Adipocyte (in vitro differentiated cells): ENCODE measurements around the gene KLF18.

Experiments used
- DNase-seq: peaks from one replicate; pipeline ENCODE4 v3.0.0-alpha.2; 2015; ENCODE audit warnings: low read depth
- H3K27me3 ChIP-seq: replicated peaks from 2 replicates; pipeline ENCODE4 v1.7.0; 2013; ENCODE audit warnings: mild to moderate bottlenecking, low read length, moderate library complexity; ENCODE audit not compliant: control insufficient read depth, insufficient read depth
- H3K36me3 ChIP-seq: 2 replicates; pipeline ENCODE4 v1.7.0; 2013; ENCODE audit warnings: low read length, mild to moderate bottlenecking, moderate library complexity; ENCODE audit not compliant: control insufficient read depth, insufficient read depth, severe bottlenecking
- H3K4me1 ChIP-seq: 2 replicates; pipeline ENCODE4 v1.7.0; 2013; ENCODE audit warnings: mild to moderate bottlenecking, low read length, moderate library complexity; ENCODE audit not compliant: control insufficient read depth, insufficient read depth
- H3K4me3 ChIP-seq: 2 replicates; pipeline ENCODE4 v1.7.0; 2013; ENCODE audit warnings: mild to moderate bottlenecking, low read length, moderate library complexity
- H3K9ac ChIP-seq: 2 replicates; pipeline ENCODE4 v1.7.0; 2013; ENCODE audit warnings: mild to moderate bottlenecking, low read length, moderate library complexity
- H3K9me3 ChIP-seq: 2 replicates; pipeline ENCODE4 v1.7.0; 2013; ENCODE audit warnings: mild to moderate bottlenecking, low read length, moderate library complexity; ENCODE audit not compliant: control insufficient read depth

The KLF18 gene

DNA sequence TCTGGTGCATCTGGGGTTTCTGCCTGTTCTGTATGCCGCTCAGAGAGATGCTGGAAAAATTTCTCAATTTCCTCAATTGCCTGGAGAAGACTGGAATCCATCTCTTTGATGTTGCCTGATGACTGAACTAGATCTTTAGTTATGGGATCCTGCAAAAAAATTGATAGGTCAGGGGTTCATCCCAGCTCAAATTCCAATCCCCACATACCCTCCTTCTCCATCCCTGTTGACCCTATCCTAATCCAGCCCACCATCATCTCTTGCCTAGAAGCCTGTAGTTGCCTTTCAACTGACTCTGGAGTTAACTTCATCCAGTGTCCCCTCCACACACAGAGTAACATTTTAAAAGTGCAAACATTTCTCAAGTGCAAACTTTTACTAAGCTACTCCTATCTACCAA is at the start of gene KLF18:
Gene KLF18 (minus strand): TSS at position 101 of the 400 bp plus-strand sequence. CDS start 0 bp downstream, at position 101.
- H3K4me1 ChIP-seq, result no peaks in the 10 kb centered on the region
- no peak within 1 kb of the TSS for H3K4me3 ChIP-seq
- H3K36me3 ChIP-seq, result no peaks in the 10 kb centered on the region
- no peak within 1 kb of the TSS for H3K9ac ChIP-seq
- no peak for DNase-seq
- peaks cover 7% of the 10 kb centered on the region for H3K27me3 ChIP-seq
- peaks cover 24% of the 10 kb centered on the region for H3K9me3 ChIP-seq

DNA sequence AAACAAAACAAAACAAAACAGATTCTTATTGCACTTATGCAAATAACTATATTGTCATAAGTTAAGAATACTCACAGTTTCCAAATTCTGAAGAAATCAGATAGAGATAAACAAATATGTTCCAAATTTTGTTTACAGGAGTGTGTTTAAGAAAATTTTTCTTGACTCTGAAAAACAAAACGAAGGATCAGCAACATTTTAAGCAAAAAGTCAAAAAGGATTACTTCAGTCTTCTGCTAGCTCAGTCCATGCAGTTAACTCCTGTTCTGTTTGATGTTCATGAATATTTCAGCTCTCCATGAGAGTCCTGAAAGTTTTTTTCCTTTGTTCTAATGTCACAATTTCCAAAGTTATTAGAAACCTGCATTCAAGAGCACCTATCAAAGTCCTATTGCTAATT is 33.2 kb upstream of the KLF18 start:
- Histone ChIP-seq H3K27me3 (no peaks in the 10 kb centered on the region), H3K9ac (no peak overlapping the region)

DNA sequence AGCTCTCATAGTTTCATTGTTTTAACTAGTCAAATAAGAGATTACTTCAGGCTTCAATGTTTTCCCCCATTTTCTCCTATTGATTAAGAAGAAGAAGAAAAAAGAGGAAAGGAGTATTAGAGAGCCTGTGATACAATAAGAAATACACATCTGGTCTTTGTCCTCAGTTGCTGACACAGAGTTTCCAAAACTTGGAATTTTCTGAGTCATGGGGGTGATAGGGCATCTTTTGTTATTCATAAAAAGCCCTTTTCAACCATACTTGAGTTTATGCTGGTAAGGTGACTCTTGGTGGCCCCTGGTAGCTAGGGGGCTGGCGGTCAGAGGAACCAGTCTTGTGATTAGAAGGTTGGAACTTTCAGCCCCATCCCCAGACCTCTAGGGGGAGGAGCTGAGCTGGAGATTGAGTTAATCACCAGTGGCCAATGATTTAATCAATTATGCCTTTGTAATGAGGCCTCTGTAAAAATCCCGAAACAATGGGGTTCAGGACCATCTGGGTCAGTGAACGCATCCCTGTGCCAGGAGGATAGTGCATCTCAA is 28.9 kb upstream of the KLF18 start:
- Histone ChIP-seq H3K4me3 (no peak overlapping the region), H3K9ac (no peak overlapping the region), H3K27me3 (no peaks in the 10 kb centered on the region), H3K4me1 (peaks cover 9% of the 10 kb centered on the region), H3K9me3 (peaks cover 17% of the 10 kb centered on the region), H3K36me3 (no peaks in the 10 kb centered on the region)
- peak; percentile 44 for DNase-seq

More for the DNA sequence above, 33.2 kb upstream of the KLF18 start:
- DNase-seq, result peak; percentile 16
- Histone ChIP-seq H3K36me3 (no peaks in the 10 kb centered on the region), H3K4me3 (no peak overlapping the region), H3K9me3 (peaks cover 10% of the 10 kb centered on the region), H3K4me1 (peaks cover 9% of the 10 kb centered on the region)

- Histone ChIP-seq H3K9ac (no peak overlapping the region), H3K4me1 (peaks cover 9% of the 10 kb centered on the region), H3K27me3 (no peaks in the 10 kb centered on the region), H3K36me3 (no peaks in the 10 kb centered on the region), H3K4me3 (no peak overlapping the region), H3K9me3 (peaks cover 9% of the 10 kb centered on the region)
- DNase-seq, result no peak
Measured at GRCh38 chr1:44168520-44169098, 27.2 kb upstream of the KLF18 start.

GRCh38 chr1:44161546-44161945 is 20.1 kb upstream of the KLF18 start:
- Histone ChIP-seq H3K4me1 (no peaks in the 10 kb centered on the region), H3K27me3 (no peaks in the 10 kb centered on the region), H3K9me3 (peaks cover 6% of the 10 kb centered on the region), H3K4me3 (no peak overlapping the region), H3K36me3 (no peaks in the 10 kb centered on the region), H3K9ac (no peak overlapping the region)
- no peak for DNase-seq

DNA sequence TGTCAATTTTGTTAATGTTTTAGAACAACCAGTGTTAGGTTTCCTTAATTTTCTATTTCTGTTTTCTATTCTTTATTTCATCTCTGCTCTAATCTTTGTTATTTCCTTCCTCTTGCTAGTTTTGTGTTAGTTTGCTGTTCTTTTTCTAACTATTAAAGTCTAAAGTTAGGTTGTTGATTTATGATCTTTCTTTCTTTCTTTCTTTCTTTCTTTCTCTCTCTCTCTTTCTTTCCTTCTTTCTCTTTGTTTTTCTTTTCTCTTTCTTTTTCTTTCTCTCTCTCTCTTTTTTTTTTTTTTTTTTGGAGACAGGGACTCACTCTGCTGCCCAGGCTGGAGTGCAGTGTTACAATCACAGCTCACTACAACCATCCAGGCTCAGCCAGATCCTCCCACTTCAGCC is 17.4 kb upstream of the KLF18 start:
- no peaks in the 10 kb centered on the region for H3K27me3 ChIP-seq
- no peak for DNase-seq
- no peak overlapping the region for H3K9ac ChIP-seq
- H3K4me3 ChIP-seq, result no peak overlapping the region
- H3K4me1 ChIP-seq, result no peaks in the 10 kb centered on the region
- peaks cover 6% of the 10 kb centered on the region for H3K9me3 ChIP-seq
- no peaks in the 10 kb centered on the region for H3K36me3 ChIP-seq

GRCh38 chr1:44157903-44158302 is 16.5 kb upstream of the KLF18 start:
- Histone ChIP-seq H3K36me3 (no peaks in the 10 kb centered on the region), H3K4me3 (no peak overlapping the region), H3K9me3 (peaks cover 6% of the 10 kb centered on the region), H3K27me3 (no peaks in the 10 kb centered on the region), H3K9ac (no peak overlapping the region), H3K4me1 (no peaks in the 10 kb centered on the region)
- DNase-seq, result no peak

GRCh38 chr1:44154049-44154448 is 12.6 kb upstream of the KLF18 start:
- Histone ChIP-seq H3K27me3 (peaks cover 14% of the 10 kb centered on the region), H3K9me3 (no peaks in the 10 kb centered on the region), H3K36me3 (no peaks in the 10 kb centered on the region), H3K4me3 (no peak overlapping the region), H3K4me1 (peaks cover 3% of the 10 kb centered on the region), H3K9ac (no peak overlapping the region)
- DNase-seq, result peak; percentile 67

- Histone ChIP-seq H3K9ac (no peak overlapping the region), H3K9me3 (no peaks in the 10 kb centered on the region), H3K27me3 (peaks cover 14% of the 10 kb centered on the region), H3K36me3 (no peaks in the 10 kb centered on the region), H3K4me3 (no peak overlapping the region), H3K4me1 (peaks cover 3% of the 10 kb centered on the region)
- DNase-seq, result no peak
Measured at GRCh38 chr1:44152692-44153091, 11.3 kb upstream of the KLF18 start.

DNA sequence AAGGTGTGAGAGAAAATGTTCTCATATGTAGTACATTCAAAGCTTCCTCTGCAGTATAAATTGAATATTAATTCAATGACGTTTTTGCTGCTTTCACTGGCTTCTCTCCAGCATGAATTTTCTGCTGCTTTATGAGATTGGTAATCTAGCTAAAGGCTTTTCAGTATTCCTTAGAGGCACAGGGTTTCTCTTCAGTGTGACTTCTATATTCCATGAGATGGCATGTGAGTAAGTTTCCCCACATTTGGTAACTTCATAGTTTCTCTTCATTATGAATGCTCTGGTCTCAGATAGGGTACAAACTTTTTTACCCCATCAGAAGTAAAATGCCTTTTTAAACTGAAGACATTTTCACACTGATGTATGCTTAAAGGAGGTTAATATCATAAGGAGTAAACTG is 10.4 kb upstream of the KLF18 start:
- no peak for DNase-seq
- Histone ChIP-seq H3K36me3 (no peaks in the 10 kb centered on the region), H3K4me3 (no peak overlapping the region), H3K9me3 (no peaks in the 10 kb centered on the region), H3K27me3 (peaks cover 14% of the 10 kb centered on the region), H3K4me1 (peaks cover 3% of the 10 kb centered on the region), H3K9ac (no peak overlapping the region)

DNA sequence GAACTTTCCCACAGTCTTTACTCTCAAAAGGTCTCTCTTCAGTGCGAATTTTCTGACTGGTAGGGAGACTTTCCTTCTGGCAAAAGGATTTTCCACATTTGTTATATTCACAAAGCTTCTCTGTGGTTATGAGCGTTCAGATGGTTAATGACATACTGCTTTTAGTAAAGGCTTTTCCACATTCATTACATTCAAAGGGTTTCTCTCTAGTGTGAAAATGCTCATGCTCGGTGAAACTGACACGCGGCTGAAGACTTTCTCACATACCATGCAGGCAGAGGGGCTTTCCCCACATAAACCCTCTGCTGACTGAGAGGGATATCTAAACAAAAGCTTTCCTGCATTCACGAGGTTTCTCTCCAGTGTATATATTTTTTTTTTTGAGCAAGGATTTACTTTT is 9.9 kb upstream of the KLF18 start:
- DNase-seq, result no peak
- H3K9ac ChIP-seq, result no peak overlapping the region
- no peak overlapping the region for H3K4me3 ChIP-seq
- no peaks in the 10 kb centered on the region for H3K36me3 ChIP-seq
- no peaks in the 10 kb centered on the region for H3K9me3 ChIP-seq
- peaks cover 3% of the 10 kb centered on the region for H3K4me1 ChIP-seq
- peaks cover 14% of the 10 kb centered on the region for H3K27me3 ChIP-seq

DNA sequence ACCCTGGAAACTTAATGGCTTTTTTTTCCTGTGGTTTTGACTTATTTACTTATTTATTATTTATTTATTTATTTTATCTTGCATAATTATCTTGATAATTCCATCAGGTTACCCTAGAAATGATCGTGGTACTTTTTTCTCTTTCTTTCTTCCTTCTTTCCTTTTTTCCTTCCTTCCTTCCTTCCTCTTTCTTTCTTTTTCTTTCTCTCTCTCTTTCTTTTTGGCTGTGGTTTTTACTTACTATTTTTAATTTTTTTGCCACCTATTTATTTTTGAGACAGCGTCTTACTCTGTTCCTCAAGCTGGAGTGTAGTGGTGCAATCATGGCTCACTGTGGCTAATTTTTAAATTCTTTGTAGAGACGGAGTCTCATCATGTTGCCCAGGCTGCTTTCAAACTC is 6.2 kb upstream of the KLF18 start:
- peaks cover 24% of the 10 kb centered on the region for H3K9me3 ChIP-seq
- no peaks in the 10 kb centered on the region for H3K36me3 ChIP-seq
- peaks cover 14% of the 10 kb centered on the region for H3K27me3 ChIP-seq
- H3K4me3 ChIP-seq, result no peak overlapping the region
- H3K9ac ChIP-seq, result no peak overlapping the region
- H3K4me1 ChIP-seq, result peaks cover 3% of the 10 kb centered on the region
- DNase-seq, result no peak
